ENCODE data around the gene KCNMA1.
"Not testable (repeated sequence)": the region's sequence is repeated elsewhere in the genome, so short reads cannot be mapped to it uniquely, and the experiment has no call there.

Gene KCNMA1

GRCh38 chr10:77524281-77524711 is 113.3 kb downstream of the KCNMA1 start:
- peak overlapping the region; percentile 13; the same call in 1 of the 2 replicates for H3K27ac ChIP-seq
- H3K9ac ChIP-seq, result no peak overlapping the region

DNA sequence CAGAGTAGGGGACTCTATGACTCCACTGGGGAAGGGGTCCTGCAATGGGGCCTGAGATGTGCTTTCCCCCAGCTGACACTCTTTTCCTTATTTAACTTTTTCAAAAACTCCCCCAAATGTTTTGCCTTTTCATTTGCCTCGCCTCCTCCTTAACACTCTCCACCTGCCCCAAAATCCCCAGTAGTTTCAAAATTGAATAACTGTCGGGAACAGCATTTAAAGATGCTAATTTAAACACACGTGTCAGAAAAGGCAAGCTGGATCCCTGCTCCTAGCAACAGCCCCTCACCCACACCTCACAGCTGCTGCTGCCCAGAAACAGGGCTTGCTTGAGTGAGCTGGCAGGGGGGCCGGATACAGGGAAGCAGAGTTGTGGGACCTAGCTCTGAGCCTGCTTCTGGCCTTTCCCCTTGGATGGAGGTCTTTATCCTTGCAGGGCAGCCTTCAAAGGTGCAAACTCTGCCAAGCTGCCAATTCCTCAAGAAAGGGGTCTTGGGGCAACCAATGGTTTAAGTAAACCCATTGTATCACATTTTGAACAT is 115.3 kb downstream of the KCNMA1 start:
- Histone ChIP-seq H4K20me1 (ENCODE audit: insufficient read depth) (no peaks in the 10 kb centered on the region), H3K79me2 (ENCODE audit: insufficient read depth, low read depth) (no peaks in the 10 kb centered on the region), H3K36me3 (ENCODE audit: insufficient read depth) (no peaks in the 10 kb centered on the region), H3K27ac (no peak overlapping the region), H3K4me3 (IDR thresholded peaks at IDR 0.05; ENCODE audit: insufficient read depth, low read depth, low read length) (no peak overlapping the region), H2AFZ (ENCODE audit: low read depth) (no peak overlapping the region), H3K9ac (no peak overlapping the region), H3K4me2 (no peak overlapping the region), H3K4me1 (ENCODE audit: low read depth, poor library complexity, severe bottlenecking) (peaks cover 24% of the 10 kb centered on the region), H3K27me3 (ENCODE audit: insufficient read depth, low read depth) (no peaks in the 10 kb centered on the region)
- TF ChIP-seq, protein P1, sequence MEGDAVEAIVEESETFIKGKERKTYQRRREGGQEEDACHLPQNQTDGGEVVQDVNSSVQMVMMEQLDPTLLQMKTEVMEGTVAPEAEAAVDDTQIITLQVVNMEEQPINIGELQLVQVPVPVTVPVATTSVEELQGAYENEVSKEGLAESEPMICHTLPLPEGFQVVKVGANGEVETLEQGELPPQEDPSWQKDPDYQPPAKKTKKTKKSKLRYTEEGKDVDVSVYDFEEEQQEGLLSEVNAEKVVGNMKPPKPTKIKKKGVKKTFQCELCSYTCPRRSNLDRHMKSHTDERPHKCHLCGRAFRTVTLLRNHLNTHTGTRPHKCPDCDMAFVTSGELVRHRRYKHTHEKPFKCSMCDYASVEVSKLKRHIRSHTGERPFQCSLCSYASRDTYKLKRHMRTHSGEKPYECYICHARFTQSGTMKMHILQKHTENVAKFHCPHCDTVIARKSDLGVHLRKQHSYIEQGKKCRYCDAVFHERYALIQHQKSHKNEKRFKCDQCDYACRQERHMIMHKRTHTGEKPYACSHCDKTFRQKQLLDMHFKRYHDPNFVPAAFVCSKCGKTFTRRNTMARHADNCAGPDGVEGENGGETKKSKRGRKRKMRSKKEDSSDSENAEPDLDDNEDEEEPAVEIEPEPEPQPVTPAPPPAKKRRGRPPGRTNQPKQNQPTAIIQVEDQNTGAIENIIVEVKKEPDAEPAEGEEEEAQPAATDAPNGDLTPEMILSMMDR (conservative IDR thresholded peaks at IDR 0.05; ENCODE audit: low read depth, low read length), result no peak

More at GRCh38 chr10:77524281-77524711, 113.3 kb downstream of the KCNMA1 start:
- Histone ChIP-seq H3K4me2 (peak overlapping the region; percentile 37; the same call in 1 of the 2 replicates), H3K27me3 (ENCODE audit: insufficient read depth, low read depth) (no peaks in the 10 kb centered on the region), H3K79me2 (ENCODE audit: insufficient read depth, low read depth) (no peaks in the 10 kb centered on the region), H2AFZ (ENCODE audit: low read depth) (no peak overlapping the region), H4K20me1 (ENCODE audit: insufficient read depth) (no peaks in the 10 kb centered on the region), H3K4me1 (ENCODE audit: low read depth, poor library complexity, severe bottlenecking) (peaks cover 24% of the 10 kb centered on the region), H3K4me3 (IDR thresholded peaks at IDR 0.05; ENCODE audit: insufficient read depth, low read depth, low read length) (no peak overlapping the region), H3K36me3 (ENCODE audit: insufficient read depth) (no peaks in the 10 kb centered on the region)
- TF ChIP-seq, protein P1 (conservative IDR thresholded peaks at IDR 0.05; ENCODE audit: low read depth, low read length), result no peak

DNA sequence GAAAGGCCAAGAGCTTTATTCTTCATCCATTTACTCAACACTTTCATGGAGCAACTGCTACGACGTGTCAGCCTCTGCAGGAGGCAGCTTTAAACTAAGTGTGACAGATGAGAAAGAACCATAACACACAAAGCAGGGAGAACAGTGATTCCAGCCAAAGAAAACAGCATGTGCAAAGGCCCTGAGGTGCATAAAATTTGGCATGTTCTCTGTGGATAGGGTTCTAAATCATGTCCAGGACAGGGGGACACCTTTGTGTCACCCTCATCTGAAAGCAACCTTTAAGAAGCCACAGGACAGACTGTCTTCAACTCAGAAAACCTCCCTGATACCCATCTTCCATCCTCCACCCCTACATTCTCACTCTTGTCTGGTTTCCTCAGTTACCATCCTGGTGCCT is 116.6 kb downstream of the KCNMA1 start:
- H4K20me1 ChIP-seq (ENCODE audit: insufficient read depth), result no peaks in the 10 kb centered on the region
- no peak overlapping the region for H2AFZ ChIP-seq (ENCODE audit: low read depth)
- H3K9ac ChIP-seq, result no peak overlapping the region
- no peak overlapping the region for H3K4me2 ChIP-seq
- H3K27ac ChIP-seq, result no peak overlapping the region
- no peaks in the 10 kb centered on the region for H3K27me3 ChIP-seq (ENCODE audit: insufficient read depth, low read depth)
- H3K4me3 ChIP-seq (IDR thresholded peaks at IDR 0.05; ENCODE audit: insufficient read depth, low read depth, low read length), result no peak overlapping the region
- H3K4me1 ChIP-seq (ENCODE audit: low read depth, poor library complexity, severe bottlenecking), result peaks cover 24% of the 10 kb centered on the region
- H3K79me2 ChIP-seq (ENCODE audit: insufficient read depth, low read depth), result no peaks in the 10 kb centered on the region
- TF ChIP-seq, protein P1 (conservative IDR thresholded peaks at IDR 0.05; ENCODE audit: low read depth, low read length), result no peak
- H3K36me3 ChIP-seq (ENCODE audit: insufficient read depth), result no peaks in the 10 kb centered on the region

GRCh38 chr10:77520290-77520689 is 117.3 kb downstream of the KCNMA1 start:
- Histone ChIP-seq H3K4me1 (ENCODE audit: low read depth, poor library complexity, severe bottlenecking) (peaks cover 28% of the 10 kb centered on the region), H3K27ac (no peak overlapping the region), H3K9ac (no peak overlapping the region), H3K4me3 (IDR thresholded peaks at IDR 0.05; ENCODE audit: insufficient read depth, low read depth, low read length) (no peak overlapping the region), H3K27me3 (ENCODE audit: insufficient read depth, low read depth) (no peaks in the 10 kb centered on the region), H3K4me2 (no peak overlapping the region), H4K20me1 (ENCODE audit: insufficient read depth) (no peaks in the 10 kb centered on the region), H3K79me2 (ENCODE audit: insufficient read depth, low read depth) (no peaks in the 10 kb centered on the region), H2AFZ (ENCODE audit: low read depth) (no peak overlapping the region), H3K36me3 (ENCODE audit: insufficient read depth) (no peaks in the 10 kb centered on the region)
- TF ChIP-seq, protein P1 (conservative IDR thresholded peaks at IDR 0.05; ENCODE audit: low read depth, low read length), result no peak

DNA sequence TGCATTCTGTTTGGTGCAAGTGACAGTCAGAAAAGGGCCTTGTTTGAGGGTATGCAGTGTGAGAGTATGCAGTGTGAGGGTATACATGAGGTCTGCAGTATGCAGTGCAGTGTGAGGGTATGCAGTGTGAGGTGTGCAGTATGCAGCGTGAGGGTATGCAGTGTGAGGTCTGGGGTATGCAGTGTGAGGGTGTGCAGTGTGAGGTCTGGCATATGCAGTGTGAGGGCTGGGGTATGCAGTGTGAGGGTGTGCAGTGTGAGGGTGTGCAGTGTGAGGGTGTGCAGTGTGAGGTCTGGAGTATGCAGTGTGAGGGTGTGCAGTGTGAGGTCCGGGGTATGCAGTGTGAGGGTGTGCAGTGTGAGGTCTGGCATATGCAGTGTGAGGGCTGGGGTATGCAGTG is 117.8 kb downstream of the KCNMA1 start:
- H3K9ac ChIP-seq; H4K20me1 ChIP-seq (ENCODE audit: insufficient read depth); H3K36me3 ChIP-seq (ENCODE audit: insufficient read depth); H3K27me3 ChIP-seq (ENCODE audit: insufficient read depth, low read depth); H3K4me3 ChIP-seq (IDR thresholded peaks at IDR 0.05; ENCODE audit: insufficient read depth, low read depth, low read length); H3K4me2 ChIP-seq; H3K27ac ChIP-seq; H3K79me2 ChIP-seq (ENCODE audit: insufficient read depth, low read depth); H2AFZ ChIP-seq (ENCODE audit: low read depth): not testable (repeated sequence)
- H3K4me1 ChIP-seq (ENCODE audit: low read depth, poor library complexity, severe bottlenecking), result peaks cover 28% of the 10 kb centered on the region

Measured in KMS-11 (cell line).